H7 (cell line): ENCODE data around the gene TTC13. TPM values are rescaled to one million over a fixed set of nuclear protein-coding genes. Genes with fewer than 3 reads are reported as not detected.

Source experiments
- DNase-seq: peaks from one replicate; pipeline ENCODE4 v3.0.0; 2012
- H3K27me3 ChIP-seq: 2 replicates; pipeline ENCODE4 v1.6.0; 2011; ENCODE audit warnings: mild to moderate bottlenecking, low read length; ENCODE audit not compliant: control insufficient read depth, insufficient read depth
- H3K36me3 ChIP-seq: replicated peaks from 2 replicates; pipeline ENCODE4 v1.5.1; 2011; ENCODE audit warnings: low read length; ENCODE audit not compliant: control insufficient read depth, insufficient read depth
- H3K4me3 ChIP-seq: 2 replicates; pipeline ENCODE4 v1.5.1; 2011; ENCODE audit warnings: low read depth, mild to moderate bottlenecking, control low read depth, low read length, moderate library complexity; ENCODE audit not compliant: insufficient read depth
- total RNA-seq: library from RNA; depleted of rRNA; stranded (reverse); fragments of >200 nt; shearing (Covaris generic); gene quantifications from 2 replicates; pipeline ENCODE4 v1.2.3, GENCODE V29; 2014; rRNA removed

TTC13 gene
- total RNA-seq, 1 experiment from 2014 or later = 7.3 TPM

- no peak overlapping the region for H3K4me3 ChIP-seq
- no peaks in the 10 kb centered on the region for H3K27me3 ChIP-seq
- no peak for DNase-seq
- H3K36me3 ChIP-seq = no peaks in the 10 kb centered on the region
These were observed 120.3 kb downstream of the TTC13 start for GRCh38 chr1:230858236-230858820.

- no peak for DNase-seq
- H3K4me3 ChIP-seq = no peak overlapping the region
- H3K36me3 ChIP-seq = peaks cover 1% of the 10 kb centered on the region
- no peaks in the 10 kb centered on the region for H3K27me3 ChIP-seq
These were observed 120.8 kb downstream of the TTC13 start for GRCh38 chr1:230857822-230858221.

DNA sequence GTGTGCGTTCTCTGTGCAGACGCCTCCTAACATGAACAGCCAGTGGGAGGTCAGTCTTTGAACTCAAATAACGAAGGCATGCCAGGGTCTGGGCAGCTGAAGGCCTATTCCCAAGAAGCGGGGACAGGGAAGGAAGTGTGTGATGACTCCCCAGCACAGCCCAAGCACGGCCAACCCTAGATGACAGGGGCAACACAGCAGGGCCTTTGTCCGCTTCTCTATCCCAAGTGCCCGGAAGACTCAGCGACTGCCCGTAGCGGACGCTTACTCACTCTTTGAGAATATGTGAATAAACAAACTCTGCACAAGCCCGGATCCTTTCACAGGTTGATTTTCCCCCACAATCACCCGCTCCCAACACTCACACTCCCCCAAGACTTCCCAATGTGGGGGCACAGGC is 121.6 kb downstream of the TTC13 start:
- peaks cover 4% of the 10 kb centered on the region for H3K36me3 ChIP-seq
- no peak for DNase-seq
- no peak overlapping the region for H3K4me3 ChIP-seq
- H3K27me3 ChIP-seq = no peaks in the 10 kb centered on the region

Other genes starting within 250 kb of the TTC13 start
- 0.04 and 0.10 TPM in 2 replicates for gene CAPN9, start 231.5 kb downstream of the TTC13 start, total RNA-seq
- 38.6 and 52.0 TPM in 2 replicates for gene C1orf198, start 110.3 kb downstream of the TTC13 start, total RNA-seq
- gene ARV1, start 233 bp upstream of the TTC13 start, total RNA-seq = 16.5 and 19.8 TPM in 2 replicates
- gene FAM89A, start 61.4 kb upstream of the TTC13 start, total RNA-seq = 8.0 and 25.6 TPM in 2 replicates
- gene TRIM67, start 183.2 kb upstream of the TTC13 start, total RNA-seq = not detected in 2 replicates